GM12878 (cell line): ENCODE measurements around the gene STARD4. TPM values are rescaled to one million over a fixed set of nuclear protein-coding genes. Genes with fewer than 3 reads are reported as not detected.

Experiments
- ATAC-seq: fragments of 200-7000 bp; cut with Tn5 transposase; 3 replicates; pipeline ENCODE4 v1.9.1; 2020; ENCODE audit warnings: mild to moderate bottlenecking, moderate library complexity
- BruUV-seq: library from RNA; stranded (reverse); fragments of 400-500 nt; replicated peaks from 2 replicates; lab custom pipeline; 2021; lab: Mats Ljungman, UMichigan
- CTCF ChIA-PET: fragments of 300-600 bp; sonication (Branson Sonifier 250); formaldehyde crosslinking; extraction: SDS; loops from one replicate; lab custom pipeline; 2021; ENCODE audit warnings: inconsistent platforms; lab: Yijun Ruan, JAX
- POLR2A ChIA-PET: fragments of 350-600 bp; formaldehyde crosslinking; extraction: SDS; loops from one replicate; lab custom pipeline; 2021; ENCODE audit warnings: inconsistent platforms; lab: Charles Lee
- RAD21 ChIA-PET: fragments of 300-600 bp; sonication (Branson Sonifier 250); formaldehyde crosslinking; loops from one replicate; lab custom pipeline; 2023; ENCODE audit warnings: antibody characterized with exemption; ENCODE audit not compliant: unreplicated experiment; lab: Charles Lee
- SMC1A ChIA-PET: fragments of 300-600 bp; sonication (Branson Sonifier 250); formaldehyde crosslinking; loops from one replicate; lab custom pipeline; 2023; ENCODE audit not compliant: unreplicated experiment, uncharacterized antibody; lab: Charles Lee
- DNase-seq: peaks from one replicate; pipeline ENCODE4 v3.0.0-alpha.2; 2011; ENCODE audit warnings: low read depth, low spot score
- FAIRE-seq: peaks from 3 replicates; lab custom pipeline; 2011; peaks lifted over from hg19 to GRCh38; lab: Jason Lieb, UNC
- H2AFZ ChIP-seq: 2 replicates; pipeline ENCODE4 v1.6.0; 2011; ENCODE audit warnings: low read depth, low read length, control low read depth; ENCODE audit not compliant: control insufficient read depth
- H3K27ac ChIP-seq: 2 replicates; pipeline ENCODE4 v1.5.1; 2011; ENCODE audit warnings: control low read depth; ENCODE audit not compliant: control insufficient read depth, insufficient read depth
- H3K27me3 ChIP-seq, 2 experiments: replicated peaks in 1 of 2; 2 replicates each; pipeline versions ENCODE4 v1.6.0 to v1.6.1; 2011; ENCODE audit warnings: low read length in 1 of 2; ENCODE audit not compliant: control insufficient read depth in 2 of 2, insufficient read depth in 2 of 2
- H3K36me3 ChIP-seq, 2 experiments: 2 replicates each; pipeline ENCODE4 v1.5.1; 2011; ENCODE audit warnings: low read length in 1 of 2; ENCODE audit not compliant: control insufficient read depth in 2 of 2, insufficient read depth in 2 of 2
- H3K4me1 ChIP-seq: 2 replicates; pipeline ENCODE4 v1.6.1; 2011; ENCODE audit warnings: mild to moderate bottlenecking, low read length, moderate library complexity, mixed read lengths; ENCODE audit not compliant: control insufficient read depth, insufficient read depth
- H3K4me2 ChIP-seq: 2 replicates; pipeline ENCODE4 v1.6.0; 2011; ENCODE audit warnings: control low read depth; ENCODE audit not compliant: control insufficient read depth, insufficient read depth
- H3K4me3 ChIP-seq: fragments of 200-600 bp; sonication (generic); 2 replicates; pipeline ENCODE4 v1.5.1; 2016
- H3K79me2 ChIP-seq: 2 replicates; pipeline ENCODE4 v1.6.0; 2011; ENCODE audit warnings: low read length; ENCODE audit not compliant: control insufficient read depth, insufficient read depth
- H3K9ac ChIP-seq: 2 replicates; pipeline ENCODE4 v1.8.0; 2011; ENCODE audit warnings: low read length, control low read depth, mixed read lengths; ENCODE audit not compliant: control insufficient read depth, insufficient read depth
- H3K9me3 ChIP-seq: replicated peaks from 3 replicates; pipeline ENCODE4 v1.5.1; 2011; ENCODE audit warnings: mild to moderate bottlenecking, low read length; ENCODE audit not compliant: control insufficient read depth, insufficient read depth
- H4K20me1 ChIP-seq: 2 replicates; pipeline ENCODE4 v1.6.0; 2011; ENCODE audit not compliant: control insufficient read depth, insufficient read depth
- LARP7 ChIP-seq: fragments of 450-650 bp; IDR thresholded peaks from 2 replicates; pipeline ENCODE4 v1.6.1; 2017; ENCODE audit warnings: mild to moderate bottlenecking
- NBN ChIP-seq: fragments of 450-650 bp; IDR thresholded peaks from 2 replicates; pipeline ENCODE4 v1.6.1; 2016
- NKRF ChIP-seq: fragments of 450-650 bp; conservative IDR thresholded peaks from 2 replicates; pipeline ENCODE4 v1.6.1; 2017; ENCODE audit warnings: mild to moderate bottlenecking, moderate library complexity
- NR2C1 ChIP-seq: fragments of 450-650 bp; IDR thresholded peaks from 2 replicates; pipeline ENCODE4 v1.6.1; 2017; ENCODE audit warnings: antibody characterized with exemption, mild to moderate bottlenecking, moderate library complexity
- PAX8 ChIP-seq: fragments of 450-650 bp; IDR thresholded peaks from 2 replicates; pipeline ENCODE4 v1.6.1; 2017; ENCODE audit warnings: mild to moderate bottlenecking, moderate library complexity
- RB1 ChIP-seq: fragments of 450-650 bp; formaldehyde crosslinking; IDR thresholded peaks from 2 replicates; pipeline ENCODE4 v1.6.1; 2017; ENCODE audit warnings: mild to moderate bottlenecking, borderline replicate concordance
- SRF ChIP-seq, 2 experiments: IDR thresholded peaks; 2 replicates each; pipeline ENCODE4 v1.6.1; 2011; ENCODE audit warnings: low read depth in 2 of 2, low read length in 2 of 2, mild to moderate bottlenecking in 1 of 2, moderate library complexity in 1 of 2
- SUPT20H ChIP-seq: IDR thresholded peaks from 2 replicates; pipeline ENCODE4 v1.6.1; 2011; ENCODE audit warnings: low read depth, mild to moderate bottlenecking, low read length, moderate library complexity, borderline replicate concordance; ENCODE audit not compliant: control insufficient read depth
- ZBTB4 ChIP-seq: fragments of 450-650 bp; formaldehyde crosslinking; IDR thresholded peaks from 2 replicates; pipeline ENCODE4 v1.4.0; 2022; ENCODE audit warnings: mild to moderate bottlenecking, moderate library complexity
- WGBS: methylation state at CpG from one replicate; pipeline ENCODE4 v1.1.6; 2016; ENCODE audit warnings: low lambda C conversion rate; ENCODE audit not compliant: insufficient replicate concordance, insufficient coverage; ENCODE audit errors: missing lambda C conversion rate; 5-methylcytosine and 5-hydroxymethylcytosine counted together
- in situ Hi-C: fragments of 300-500 bp; cut with MboI; formaldehyde crosslinking; loops from 9 replicates; pipeline ENCODE4 v1.14.3; 2018; ENCODE audit warnings: mixed read lengths
- intact Hi-C: fragments of 100-400 bp; cut with micrococcal nuclease; formaldehyde crosslinking; loops from one replicate; pipeline ENCODE4 v1.14.2; 2022; ENCODE audit not compliant: unreplicated experiment
- polyA plus RNA-seq, 11 experiments: library from polyadenylated mRNA; depleted of rRNA in 4 of 11; unstranded in 6 of 11; stranded (reverse) in 5 of 11; fragments of >200 nt; fragmentation: Nextera tagmentation in 4 of 11; fragmentation: Illumina TruSeq in 1 of 11; extraction: Ambion mirVana in 4 of 11; extraction: Trizol in 1 of 11; gene quantifications; 1 replicate in 1 of 11; 2 replicates in 10 of 11; pipeline versions ENCODE4 v1.2.1 to v1.2.3, GENCODE V29; 2011 to 2016; ENCODE audit warnings: inconsistent platforms in 2 of 11, missing spikeins in 2 of 11, low read depth in 1 of 11
- total RNA-seq, 4 experiments: library from RNA; depleted of rRNA in 3 of 4; stranded (reverse); fragments of >200 nt in 3 of 4; fragmentation: Illumina TruSeq in 1 of 4; extraction: Trizol in 1 of 4; gene quantifications; 2 replicates each; pipeline versions ENCODE4 v1.2.1 to v1.2.3, GENCODE V29; 2013 to 2021
- TF ChIP-seq, protein P1 (sequence below): fragments of 450-650 bp; IDR thresholded peaks from 2 replicates; pipeline ENCODE4 v1.6.1; 2016; ENCODE audit warnings: mild to moderate bottlenecking, moderate library complexity, borderline replicate concordance

STARD4 gene
- total and polyA plus RNA-seq, 10 of the 15 experiments (the other 5 are each of a cell fraction or from before 2014, with no cell fraction given) = 41.9 to 190 (median 71.6) TPM

DNA sequence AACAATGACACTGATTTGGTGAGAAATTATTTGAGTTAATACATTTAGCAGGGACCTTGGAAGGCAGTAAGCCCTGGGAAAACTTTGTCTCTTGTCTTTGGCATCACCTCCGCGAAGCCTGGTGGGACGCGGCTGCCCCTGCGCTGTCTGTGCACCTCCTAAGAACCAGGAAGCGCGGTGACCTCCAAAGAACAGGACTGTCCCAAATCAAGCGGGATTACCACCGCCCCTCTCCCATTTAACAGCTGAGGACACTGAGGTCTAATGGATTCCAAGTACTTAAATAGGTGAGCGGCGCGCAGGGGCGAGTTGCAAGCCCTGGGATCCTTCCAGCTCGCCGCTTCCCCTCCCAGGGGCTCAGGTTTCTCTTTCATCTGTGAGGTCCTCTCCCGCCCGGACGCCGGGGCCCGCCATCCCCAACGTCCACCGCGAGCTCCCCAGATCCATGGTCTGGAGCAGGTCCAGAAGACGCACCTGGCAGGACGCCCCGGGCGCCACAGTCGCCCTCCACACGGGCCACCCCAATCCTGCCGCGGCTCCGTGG lies 432 bp downstream of the STARD4 start:
- Histone ChIP-seq H4K20me1 (no peaks in the 10 kb centered on the region; the same call in 1 of the 2 replicates), H3K79me2 (peaks cover 57% of the 10 kb centered on the region), H3K27ac (peak overlapping the region; percentile 97), H3K4me3 (peak overlapping the region; percentile 85), H3K27me3 (no peaks in the 10 kb centered on the region), H3K9ac (peak overlapping the region; percentile 94), H3K4me1 (no peaks in the 10 kb centered on the region), H3K4me2 (peak overlapping the region; percentile 87), H3K36me3 (peaks cover 0 to 2% of the 10 kb centered on the region in 2 experiments; a peak in 1 of 4 replicates), H2AFZ (peak overlapping the region; percentile 70), H3K9me3 (no peaks in the 10 kb centered on the region)
- ChIA-PET RAD21 (interaction anchor here (1.0 to 4.1 kb wide), 8 partner anchors 11 to 649 kb away, joined by 3 to 21 read pairs (median 5); no protein-coding TSS in a partner anchor), CTCF (interaction anchor here (2.0 to 3.6 kb wide), 2 partner anchors 15 to 20 kb away, joined by 11 to 29 read pairs; no protein-coding TSS in a partner anchor), SMC1A (interaction anchor here (0.8 to 7.5 kb wide), 9 partner anchors 15 to 285 kb away, joined by 3 to 49 read pairs (median 6); no protein-coding TSS in a partner anchor), POLR2A (interaction anchor here (1.0 to 2.4 kb wide), 8 partner anchors 11 to 650 kb away, joined by 3 to 10 read pairs (median 6); partner anchors contain the start of gene CAMK4)
- no peak for FAIRE-seq
- DNase-seq = no peak
- peak; percentile 26 for ATAC-seq
- BruUV-seq = no TSS peak
- TF ChIP-seq LARP7 = peak; percentile 87
- TF ChIP-seq, protein P1, sequence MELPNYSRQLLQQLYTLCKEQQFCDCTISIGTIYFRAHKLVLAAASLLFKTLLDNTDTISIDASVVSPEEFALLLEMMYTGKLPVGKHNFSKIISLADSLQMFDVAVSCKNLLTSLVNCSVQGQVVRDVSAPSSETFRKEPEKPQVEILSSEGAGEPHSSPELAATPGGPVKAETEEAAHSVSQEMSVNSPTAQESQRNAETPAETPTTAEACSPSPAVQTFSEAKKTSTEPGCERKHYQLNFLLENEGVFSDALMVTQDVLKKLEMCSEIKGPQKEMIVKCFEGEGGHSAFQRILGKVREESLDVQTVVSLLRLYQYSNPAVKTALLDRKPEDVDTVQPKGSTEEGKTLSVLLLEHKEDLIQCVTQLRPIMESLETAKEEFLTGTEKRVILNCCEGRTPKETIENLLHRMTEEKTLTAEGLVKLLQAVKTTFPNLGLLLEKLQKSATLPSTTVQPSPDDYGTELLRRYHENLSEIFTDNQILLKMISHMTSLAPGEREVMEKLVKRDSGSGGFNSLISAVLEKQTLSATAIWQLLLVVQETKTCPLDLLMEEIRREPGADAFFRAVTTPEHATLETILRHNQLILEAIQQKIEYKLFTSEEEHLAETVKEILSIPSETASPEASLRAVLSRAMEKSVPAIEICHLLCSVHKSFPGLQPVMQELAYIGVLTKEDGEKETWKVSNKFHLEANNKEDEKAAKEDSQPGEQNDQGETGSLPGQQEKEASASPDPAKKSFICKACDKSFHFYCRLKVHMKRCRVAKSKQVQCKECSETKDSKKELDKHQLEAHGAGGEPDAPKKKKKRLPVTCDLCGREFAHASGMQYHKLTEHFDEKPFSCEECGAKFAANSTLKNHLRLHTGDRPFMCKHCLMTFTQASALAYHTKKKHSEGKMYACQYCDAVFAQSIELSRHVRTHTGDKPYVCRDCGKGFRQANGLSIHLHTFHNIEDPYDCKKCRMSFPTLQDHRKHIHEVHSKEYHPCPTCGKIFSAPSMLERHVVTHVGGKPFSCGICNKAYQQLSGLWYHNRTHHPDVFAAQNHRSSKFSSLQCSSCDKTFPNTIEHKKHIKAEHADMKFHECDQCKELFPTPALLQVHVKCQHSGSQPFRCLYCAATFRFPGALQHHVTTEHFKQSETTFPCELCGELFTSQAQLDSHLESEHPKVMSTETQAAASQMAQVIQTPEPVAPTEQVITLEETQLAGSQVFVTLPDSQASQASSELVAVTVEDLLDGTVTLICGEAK = 0 out of 2 replicates have a peak, but pooled peaks have one; percentile 11
- TF ChIP-seq SRF (IDR thresholded peaks at IDR 0.05; ENCODE audit: low read depth in 2 of 2, low read length in 2 of 2) = no peak
- no peak for TF ChIP-seq SUPT20H
- no peak for TF ChIP-seq PAX8
- 0 out of 2 replicates have a peak, but pooled peaks have one; percentile 43 for TF ChIP-seq RB1
- no peak for TF ChIP-seq NR2C1
- peak; percentile 62; the same call in 1 of the 2 replicates for TF ChIP-seq NKRF
- no peak for TF ChIP-seq NBN
- TF ChIP-seq ZBTB4 (CRISPR knock-in tag) = no peak
- under 1% methylated on average over 32 of the region's 32 CpGs for WGBS
- intact Hi-C loops = loop anchor here (5.0 to 10.0 kb wide), 3 partner anchors 285 to 1013 kb away; no protein-coding TSS in a partner anchor
- in situ Hi-C loops = loop anchor here (25.0 kb wide), 2 partner anchors 775 to 1450 kb away; partner anchors contain the start of genes SLC25A46 and TMEM232
